Body of pancreas (tissue), 4 donors: ENCODE data around the gene POU3F1.

Experiments
- CTCF ChIP-seq, 7 experiments: fragments of 450-650 bp in 4 of 7; fragments of 200-600 bp in 3 of 7; sonication (generic) in 3 of 7; IDR thresholded peaks; one replicate each; pipeline ENCODE4 v1.5.1; 2016 to 2019; ENCODE audit warnings: antibody characterized with exemption in 7 of 7
- POLR2A ChIP-seq, 3 donors: fragments of 450-650 bp; IDR thresholded peaks; one replicate each; pipeline ENCODE4 v1.6.1; 2016; ENCODE audit warnings: antibody characterized with exemption in 3 of 3, mild to moderate bottlenecking in 2 of 3

DNA sequence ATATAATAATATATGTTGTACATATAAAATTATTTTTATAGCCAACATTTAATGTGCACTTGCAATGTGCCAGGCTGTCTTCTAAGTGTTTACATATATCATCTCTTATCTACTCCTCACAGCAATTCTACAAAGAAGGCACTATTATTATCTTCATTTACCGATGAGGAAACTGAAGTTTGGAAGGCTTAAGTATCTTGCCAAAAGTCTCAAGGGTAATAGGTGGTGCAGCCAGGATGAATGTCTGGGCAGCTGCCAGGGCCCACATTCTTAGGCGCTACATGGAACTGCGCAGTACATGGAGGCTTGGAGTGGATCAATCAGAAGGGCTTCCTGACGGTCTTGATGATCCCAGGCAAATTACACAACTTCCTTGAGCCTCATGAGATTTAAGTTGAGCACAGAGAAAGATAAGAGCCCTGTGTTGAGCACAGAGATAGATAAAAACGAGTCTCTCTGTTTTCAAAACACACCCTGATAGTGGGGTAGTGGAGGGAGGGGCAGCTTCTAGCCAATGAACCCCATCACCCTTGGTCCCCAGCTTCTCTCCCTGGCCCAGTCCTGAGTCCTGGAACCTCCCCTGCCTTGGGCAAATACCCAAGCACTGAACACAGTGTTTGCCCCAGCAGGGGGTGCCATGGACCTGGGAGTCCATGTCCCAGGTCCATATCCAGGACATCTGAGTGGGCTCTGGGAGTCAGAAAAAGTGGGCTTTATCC, 9.2 kb downstream of the POU3F1 start:
- TF ChIP-seq CTCF (IDR thresholded peaks at IDR 0.05) (peak in 3 of 7 experiments; percentile 12 to 21 (median 19)), POLR2A (IDR thresholded peaks at IDR 0.05) (no peak)
